RWPE1 (cell line): ENCODE data around the gene FASTKD3.
A peak's percentile ranks its signal among the peaks of the same experiment; 100 is the strongest.

ENCODE experiments used
- CTCF ChIA-PET: fragments of 350-600 bp; sonication (Branson Sonifier 250); formaldehyde crosslinking; extraction: SDS; loops from one replicate; lab custom pipeline; 2021; lab: Yijun Ruan, JAX
- POLR2A ChIA-PET: fragments of 400-600 bp; formaldehyde crosslinking; extraction: SDS; loops from one replicate; lab custom pipeline; 2020; ENCODE audit warnings: antibody characterized with exemption; ENCODE audit not compliant: low non-redundant PET; lab: Yijun Ruan, JAX
- DNase-seq: peaks from one replicate; pipeline ENCODE4 v3.0.0; 2012; ENCODE audit warnings: low spot score
- H3K27ac ChIP-seq: fragments of 450-650 bp; 2 replicates; pipeline ENCODE4 v1.5.1; 2017
- TF ChIP-seq, protein P1 (sequence below): fragments of 450-650 bp; conservative IDR thresholded peaks from 2 replicates; pipeline ENCODE4 v1.5.1; 2017; ENCODE audit warnings: low read depth, mild to moderate bottlenecking

FASTKD3 gene

DNA sequence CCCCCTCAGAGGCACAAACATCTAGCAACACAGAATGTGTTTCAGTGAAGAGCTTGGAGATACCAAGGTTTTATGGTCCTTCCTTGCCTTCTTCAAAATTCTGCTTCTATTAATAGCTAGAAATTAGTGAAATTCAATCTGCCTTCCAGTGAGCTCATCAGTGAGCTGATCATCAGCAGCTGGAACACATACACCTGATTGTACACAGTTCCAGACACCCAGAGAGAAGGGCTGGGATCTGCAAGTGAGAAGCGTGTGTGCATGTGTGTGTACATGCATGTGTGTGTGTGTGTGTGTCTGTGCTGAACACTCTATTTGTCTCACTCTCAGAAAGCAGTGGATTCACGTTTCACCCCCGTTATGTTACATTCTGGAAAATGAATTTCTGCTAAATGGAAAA lies 46.4 kb downstream of the FASTKD3 start:
- TF ChIP-seq, protein P1, sequence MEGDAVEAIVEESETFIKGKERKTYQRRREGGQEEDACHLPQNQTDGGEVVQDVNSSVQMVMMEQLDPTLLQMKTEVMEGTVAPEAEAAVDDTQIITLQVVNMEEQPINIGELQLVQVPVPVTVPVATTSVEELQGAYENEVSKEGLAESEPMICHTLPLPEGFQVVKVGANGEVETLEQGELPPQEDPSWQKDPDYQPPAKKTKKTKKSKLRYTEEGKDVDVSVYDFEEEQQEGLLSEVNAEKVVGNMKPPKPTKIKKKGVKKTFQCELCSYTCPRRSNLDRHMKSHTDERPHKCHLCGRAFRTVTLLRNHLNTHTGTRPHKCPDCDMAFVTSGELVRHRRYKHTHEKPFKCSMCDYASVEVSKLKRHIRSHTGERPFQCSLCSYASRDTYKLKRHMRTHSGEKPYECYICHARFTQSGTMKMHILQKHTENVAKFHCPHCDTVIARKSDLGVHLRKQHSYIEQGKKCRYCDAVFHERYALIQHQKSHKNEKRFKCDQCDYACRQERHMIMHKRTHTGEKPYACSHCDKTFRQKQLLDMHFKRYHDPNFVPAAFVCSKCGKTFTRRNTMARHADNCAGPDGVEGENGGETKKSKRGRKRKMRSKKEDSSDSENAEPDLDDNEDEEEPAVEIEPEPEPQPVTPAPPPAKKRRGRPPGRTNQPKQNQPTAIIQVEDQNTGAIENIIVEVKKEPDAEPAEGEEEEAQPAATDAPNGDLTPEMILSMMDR = no peak

DNA sequence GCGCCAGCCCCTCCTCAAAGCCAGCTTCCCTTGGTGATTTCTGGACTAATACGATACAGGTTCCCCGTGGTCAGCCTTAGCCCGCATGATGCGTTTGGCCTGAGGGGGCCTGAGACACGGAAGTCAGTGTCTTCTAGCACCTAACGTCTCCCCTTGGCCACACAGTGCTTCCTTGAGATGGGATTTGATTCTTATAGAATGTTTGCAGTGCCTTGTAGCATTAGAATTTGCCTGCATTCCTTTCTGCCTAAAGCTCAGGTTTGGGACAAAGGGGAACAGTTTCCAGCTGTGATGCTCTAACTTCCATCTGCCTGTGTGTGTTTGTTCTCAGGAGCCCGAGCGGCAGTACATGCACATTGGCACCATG lies 52.3 kb downstream of the FASTKD3 start:
- ChIA-PET CTCF (interaction anchor here (0.7 to 1.1 kb wide), 3 partner anchors 61 to 996 kb away, joined by 3 to 4 read pairs (median 4); no protein-coding TSS in a partner anchor), POLR2A (no interaction called here)
- H3K27ac ChIP-seq = no peak overlapping the region
- DNase-seq = no peak
- TF ChIP-seq, protein P1 = peak; percentile 37

More for the DNA sequence above, 46.4 kb downstream of the FASTKD3 start:
- POLR2A ChIA-PET = no interaction called here
- no peak overlapping the region for H3K27ac ChIP-seq
- no peak for DNase-seq
- CTCF ChIA-PET = interaction anchor here (0.5 kb wide), 1 partner anchor 969 kb away, joined by 4 read pairs; no protein-coding TSS in a partner anchor

DNA sequence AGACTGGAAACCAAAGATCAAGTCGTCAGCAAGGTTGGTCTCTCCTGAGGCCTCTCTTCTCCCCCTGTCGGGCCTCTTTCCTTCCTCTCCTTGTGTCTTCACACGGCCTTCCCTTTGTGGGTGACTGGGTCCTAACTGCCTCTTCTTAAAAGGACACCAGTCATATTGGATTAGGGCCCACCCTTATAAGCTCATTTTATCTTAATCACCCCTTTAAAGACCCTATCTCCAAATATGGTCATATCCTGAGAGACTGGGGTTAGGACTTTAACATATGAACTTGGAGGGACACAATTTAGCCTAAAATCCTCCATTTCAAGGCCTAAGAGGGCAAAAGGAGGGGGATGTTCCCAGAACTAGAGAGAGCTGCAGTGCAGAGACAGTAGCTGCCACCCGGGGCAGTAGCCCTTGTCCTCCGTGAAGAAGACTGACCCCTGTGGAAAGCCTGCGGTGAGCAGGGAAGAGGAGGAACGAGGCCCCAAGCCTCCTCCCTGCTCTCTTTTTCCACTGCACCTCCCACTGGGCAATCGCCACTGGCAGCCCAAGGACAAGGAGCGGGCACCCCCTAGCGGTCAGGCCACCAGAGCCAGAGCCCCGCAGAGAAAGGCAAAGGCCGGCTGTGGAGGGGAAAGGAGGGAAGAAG lies 52.8 kb downstream of the FASTKD3 start:
- POLR2A ChIA-PET = no interaction called here
- peak; percentile 54 for DNase-seq
- TF ChIP-seq, protein P1 = peak; percentile 71
- CTCF ChIA-PET = interaction anchor here (0.7 to 1.1 kb wide), 2 partner anchors 61 to 995 kb away, joined by 3 to 4 read pairs; no protein-coding TSS in a partner anchor
- H3K27ac ChIP-seq = no peak overlapping the region

DNA sequence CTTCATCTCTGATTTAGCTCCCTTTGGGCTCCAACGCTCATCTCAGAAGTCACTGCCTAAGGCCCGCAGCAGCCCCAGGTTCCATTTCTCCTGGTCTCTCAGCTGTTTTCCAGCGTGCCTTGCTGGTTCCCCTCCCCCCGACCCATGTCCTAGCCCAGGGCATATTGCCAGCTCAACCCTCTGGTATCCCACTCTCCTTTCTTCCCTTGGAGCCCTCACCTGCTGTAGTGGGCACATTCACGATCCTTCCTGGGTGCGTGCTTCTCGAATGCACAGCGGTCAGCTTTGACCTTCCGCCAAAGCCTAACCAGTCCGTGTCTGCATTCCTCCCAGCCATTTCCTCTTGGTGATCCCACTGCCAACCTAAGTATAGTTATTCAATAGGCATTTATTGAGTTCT lies 54.0 kb downstream of the FASTKD3 start:
- DNase-seq = no peak
- ChIA-PET CTCF (no interaction called here), POLR2A (no interaction called here)

DNA sequence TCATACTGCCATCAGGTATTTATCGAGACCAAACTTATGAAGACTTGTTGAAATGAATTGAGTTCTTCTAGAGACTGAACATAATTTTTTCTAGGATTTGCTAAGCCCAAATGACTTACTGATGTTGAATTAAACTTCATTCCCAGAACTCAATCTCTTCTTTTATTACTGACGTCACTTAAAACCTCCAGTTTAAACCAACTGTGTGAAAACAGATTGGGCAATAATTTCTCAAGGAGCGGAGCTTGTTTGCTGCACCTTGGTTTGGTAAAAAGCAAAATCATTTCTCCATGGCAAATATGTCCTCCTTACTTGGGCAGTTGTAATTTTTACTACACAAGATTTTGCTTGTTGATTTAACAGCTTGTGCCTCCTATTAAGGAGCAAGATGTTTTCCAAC lies 55.3 kb downstream of the FASTKD3 start:
- CTCF ChIA-PET = no interaction called here
- H3K27ac ChIP-seq = no peak overlapping the region
- POLR2A ChIA-PET = no interaction called here
- no peak for DNase-seq
- TF ChIP-seq, protein P1 = no peak

More for the DNA sequence above, 54.0 kb downstream of the FASTKD3 start:
- TF ChIP-seq, protein P1 = no peak
- no peak overlapping the region for H3K27ac ChIP-seq

DNA sequence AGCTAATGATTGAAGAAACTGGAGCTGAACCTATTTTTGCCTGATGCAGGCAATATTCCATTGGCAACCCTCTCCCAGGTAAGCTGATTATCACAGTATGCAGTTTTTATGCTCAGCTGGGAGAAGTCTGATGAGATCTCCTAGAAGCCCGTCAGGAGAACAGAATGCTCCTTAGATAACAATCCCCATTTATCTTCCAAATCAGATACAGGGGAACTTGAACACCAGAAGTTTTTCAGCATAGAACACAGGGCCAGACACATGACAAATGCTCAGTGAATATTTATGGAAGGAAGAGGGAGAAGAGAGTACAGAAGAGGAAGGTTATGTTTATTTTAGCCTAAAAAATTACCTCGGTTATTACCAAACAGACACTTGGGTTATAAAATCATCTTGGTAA lies 55.8 kb downstream of the FASTKD3 start:
- H3K27ac ChIP-seq = no peak overlapping the region
- CTCF ChIA-PET = interaction anchor here (1.0 kb wide), 1 partner anchor 67 kb away, joined by 3 read pairs; no protein-coding TSS in a partner anchor
- no peak for DNase-seq
- TF ChIP-seq, protein P1 = no peak
- POLR2A ChIA-PET = no interaction called here
